HepG2 (cell line): Measurements from ENCODE around the gene TBC1D4. TPM values are rescaled to one million over a fixed set of nuclear protein-coding genes. Genes with fewer than 3 reads are reported as not detected.
A peak's percentile ranks its signal among the peaks of the same experiment; 100 is the strongest.

Source experiments
- ATAC-seq: fragments of 200-7000 bp; cut with Tn5 transposase; 3 replicates; pipeline ENCODE4 v1.9.1; 2020; ENCODE audit warnings: mild to moderate bottlenecking, moderate library complexity
- BruUV-seq: library from RNA; stranded (reverse); fragments of 400-500 nt; replicated peaks from 2 replicates; lab custom pipeline; 2021; lab: Mats Ljungman, UMichigan
- CTCF ChIA-PET: fragments of 300-600 bp; formaldehyde crosslinking; extraction: SDS; loops from one replicate; lab custom pipeline; 2021; ENCODE audit warnings: low total read pairs, inconsistent platforms, low intra/inter-chr PET ratio; lab: Yijun Ruan, JAX
- POLR2A ChIA-PET: fragments of 350-600 bp; sonication (Branson Sonifier 250); formaldehyde crosslinking; loops from one replicate; lab custom pipeline; 2020; ENCODE audit warnings: antibody characterized with exemption, inconsistent platforms; lab: Yijun Ruan, JAX
- DNase-seq: peaks from one replicate; pipeline ENCODE4 v3.0.0-alpha.2; 2015; ENCODE audit warnings: low spot score
- FAIRE-seq: peaks from 3 replicates; lab custom pipeline; 2011; peaks lifted over from hg19 to GRCh38; lab: Jason Lieb, UNC
- H2AFZ ChIP-seq: one replicate; pipeline ENCODE4 v1.6.1; 2011; ENCODE audit warnings: low read length, inconsistent platforms
- H3K27ac ChIP-seq: fragments of 300-600 bp; 3 replicates; pipeline ENCODE4 v1.8.0; 2011; ENCODE audit warnings: mixed run types, mild to moderate bottlenecking, mixed read lengths, low read length, inconsistent platforms; ENCODE audit not compliant: insufficient read depth; ENCODE audit errors: extremely low read length
- H3K27me3 ChIP-seq, 2 experiments: fragments of 200-600 bp in 1 of 2; 2 replicates in 1 of 2; 3 replicates in 1 of 2; pipeline versions ENCODE4 v1.6.0 to v1.8.0; 2011; ENCODE audit warnings: low read length in 2 of 2, mild to moderate bottlenecking in 2 of 2, moderate library complexity in 2 of 2, inconsistent platforms in 1 of 2; ENCODE audit not compliant: insufficient read depth in 2 of 2, control insufficient read depth in 1 of 2
- H3K36me3 ChIP-seq, 2 experiments: fragments of 200-600 bp in 1 of 2; replicated peaks in 1 of 2; 2 replicates in 1 of 2; 3 replicates in 1 of 2; pipeline versions ENCODE4 v1.5.1 to v1.8.0; 2011; ENCODE audit warnings: low read length in 2 of 2, inconsistent platforms in 1 of 2; ENCODE audit not compliant: insufficient read depth in 2 of 2, control insufficient read depth in 1 of 2
- H3K4me1 ChIP-seq: 2 replicates; pipeline ENCODE4 v1.5.1; 2012; ENCODE audit warnings: low read length, inconsistent platforms; ENCODE audit not compliant: insufficient read depth
- H3K4me2 ChIP-seq: 2 replicates; pipeline ENCODE4 v1.6.0; 2011; ENCODE audit warnings: low read depth, low read length, inconsistent platforms
- H3K4me3 ChIP-seq, 3 experiments: fragments of 200-600 bp in 1 of 3; sonication (generic), shearing (Covaris generic) in 1 of 3; replicated peaks in 1 of 3; 2 replicates each; pipeline ENCODE4 v1.5.1; 2011 to 2016; ENCODE audit warnings: low read length in 3 of 3, inconsistent platforms in 2 of 3, low read depth in 2 of 3, mild to moderate bottlenecking in 2 of 3, control low read depth in 1 of 3, mixed read lengths in 1 of 3; ENCODE audit not compliant: insufficient read depth in 1 of 3
- H3K79me2 ChIP-seq: one replicate; pipeline ENCODE4 v1.6.1; 2011; ENCODE audit warnings: low read length, inconsistent platforms; ENCODE audit not compliant: insufficient read depth
- H3K9ac ChIP-seq: 2 replicates; pipeline ENCODE4 v1.6.0; 2011; ENCODE audit warnings: mild to moderate bottlenecking, low read depth, low read length, inconsistent platforms; ENCODE audit not compliant: insufficient read depth
- H3K9me3 ChIP-seq: 2 replicates; pipeline ENCODE4 v1.5.1; 2012; ENCODE audit warnings: mild to moderate bottlenecking, low read length
- H4K20me1 ChIP-seq: 2 replicates; pipeline ENCODE4 v1.6.0; 2011; ENCODE audit warnings: inconsistent platforms, mild to moderate bottlenecking, low read length, moderate library complexity; ENCODE audit not compliant: insufficient read depth
- ATM ChIP-seq: fragments of 450-650 bp; IDR thresholded peaks from 2 replicates; pipeline ENCODE4 v1.7.1; 2017; ENCODE audit warnings: mild to moderate bottlenecking, borderline replicate concordance
- CBX1 ChIP-seq: IDR thresholded peaks from one replicate; pipeline ENCODE4 v1.6.1; 2016; ENCODE audit warnings: antibody characterized with exemption, low read depth
- DMAP1 ChIP-seq: IDR thresholded peaks from 2 replicates; pipeline ENCODE4 v1.6.1; 2016
- DNMT3B ChIP-seq: conservative IDR thresholded peaks from 2 replicates; pipeline ENCODE4 v1.6.1; 2016; ENCODE audit warnings: missing biosample characterization, control low read depth
- MED13 ChIP-seq: sonication (generic); formaldehyde crosslinking; IDR thresholded peaks from 2 replicates; pipeline ENCODE4 v1.5.0; 2020; ENCODE audit warnings: missing genetic modification reagents
- PHB2 ChIP-seq: fragments of 450-650 bp; IDR thresholded peaks from 2 replicates; pipeline ENCODE4 v1.6.1; 2018; ENCODE audit not compliant: partially characterized antibody
- ZNF317 ChIP-seq: sonication (generic); formaldehyde crosslinking; IDR thresholded peaks from 2 replicates; pipeline ENCODE4 v1.5.0; 2020; ENCODE audit warnings: mild to moderate bottlenecking, missing genetic modification reagents
- ZNF501 ChIP-seq: sonication (generic); formaldehyde crosslinking; IDR thresholded peaks from 2 replicates; pipeline ENCODE4 v1.5.1; 2020; ENCODE audit warnings: mild to moderate bottlenecking, moderate library complexity, missing genetic modification reagents
- WGBS: methylation state at CpG from one replicate; pipeline ENCODE4 v1.1.6; 2017; ENCODE audit warnings: low lambda C conversion rate; 5-methylcytosine and 5-hydroxymethylcytosine counted together
- in situ Hi-C: cut with HindIII; loops from 2 replicates; pipeline ENCODE4 v1.10.0; 2017; ENCODE audit warnings: low pct_unique_long_range_greater_than_20kb; ENCODE audit not compliant: extremely low pct_ligation_motif_present
- intact Hi-C: fragments of 100-400 bp; cut with micrococcal nuclease; formaldehyde crosslinking; loops from one replicate; pipeline ENCODE4 v1.10.0; 2022; ENCODE audit not compliant: unreplicated experiment
- polyA plus RNA-seq, 8 experiments: library from polyadenylated mRNA; depleted of rRNA in 3 of 8; stranded (reverse) in 7 of 8; unstranded in 1 of 8; fragments of >200 nt; fragmentation: Illumina TruSeq in 4 of 8; extraction: Trizol in 4 of 8; gene quantifications; 2 replicates each; pipeline versions ENCODE4 v1.2.1 to v1.2.3, GENCODE V29; 2011 to 2016; ENCODE audit warnings: low read depth in 4 of 8, missing spikeins in 1 of 8, mixed read lengths in 1 of 8; ENCODE audit not compliant: insufficient read depth in 1 of 8
- total RNA-seq, 5 experiments: library from RNA; depleted of rRNA; stranded (reverse); fragments of >200 nt; fragmentation: Illumina TruSeq; extraction: Trizol; gene quantifications; 2 replicates each; pipeline ENCODE4 v1.2.3, GENCODE V29; 2016; ENCODE audit warnings: low read depth in 1 of 5
- TF ChIP-seq, protein P1 (sequence below): sonication (generic); formaldehyde crosslinking; IDR thresholded peaks from 2 replicates; pipeline ENCODE4 v1.9.0; 2021; ENCODE audit warnings: missing genetic modification reagents, borderline replicate concordance

Gene TBC1D4
- total and polyA plus RNA-seq, 2 of the 13 experiments (the other 11 are each of a cell fraction or from before 2014, with no cell fraction given), result 35.9 to 64.4 TPM

DNA sequence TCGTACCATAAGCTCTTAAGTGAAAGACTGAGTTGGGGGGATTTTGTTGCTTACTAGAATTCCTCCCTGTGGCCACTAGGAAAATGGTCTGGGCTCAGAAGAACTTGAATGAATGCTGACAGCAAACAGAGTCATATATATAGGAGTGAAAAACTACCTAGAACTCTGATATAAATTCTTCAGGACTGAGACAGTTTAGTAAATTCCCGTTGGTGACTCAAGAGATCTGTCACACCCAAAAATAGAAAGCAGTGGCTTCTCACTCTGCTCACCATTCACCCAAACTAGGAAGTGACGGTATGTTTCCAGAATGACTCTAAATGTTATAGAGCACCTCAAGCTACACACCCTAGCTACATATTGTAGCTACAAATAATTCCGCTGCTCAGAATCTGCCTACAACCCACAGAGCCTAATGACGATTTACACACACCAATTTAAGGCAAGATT lies 116.2 kb downstream of the TBC1D4 start:
- H3K36me3 ChIP-seq, result peaks cover 3 to 17% of the 10 kb centered on the region in 2 experiments; a peak in 3 of 5 replicates
- H3K4me2 ChIP-seq, result no peak overlapping the region
- no peaks in the 10 kb centered on the region for H3K27me3 ChIP-seq
- H3K79me2 ChIP-seq, result peaks cover 77% of the 10 kb centered on the region
- ATAC-seq, result peak; percentile 27; the same call in 1 of the 3 replicates
- H3K4me1 ChIP-seq, result peaks cover 74% of the 10 kb centered on the region
- no peak for FAIRE-seq
- no peak overlapping the region for H3K9ac ChIP-seq
- TF ChIP-seq DNMT3B (CRISPR knock-in tag), result no peak
- no peak for TF ChIP-seq ZNF501 (CRISPR knock-in tag)
- TF ChIP-seq, protein P1, sequence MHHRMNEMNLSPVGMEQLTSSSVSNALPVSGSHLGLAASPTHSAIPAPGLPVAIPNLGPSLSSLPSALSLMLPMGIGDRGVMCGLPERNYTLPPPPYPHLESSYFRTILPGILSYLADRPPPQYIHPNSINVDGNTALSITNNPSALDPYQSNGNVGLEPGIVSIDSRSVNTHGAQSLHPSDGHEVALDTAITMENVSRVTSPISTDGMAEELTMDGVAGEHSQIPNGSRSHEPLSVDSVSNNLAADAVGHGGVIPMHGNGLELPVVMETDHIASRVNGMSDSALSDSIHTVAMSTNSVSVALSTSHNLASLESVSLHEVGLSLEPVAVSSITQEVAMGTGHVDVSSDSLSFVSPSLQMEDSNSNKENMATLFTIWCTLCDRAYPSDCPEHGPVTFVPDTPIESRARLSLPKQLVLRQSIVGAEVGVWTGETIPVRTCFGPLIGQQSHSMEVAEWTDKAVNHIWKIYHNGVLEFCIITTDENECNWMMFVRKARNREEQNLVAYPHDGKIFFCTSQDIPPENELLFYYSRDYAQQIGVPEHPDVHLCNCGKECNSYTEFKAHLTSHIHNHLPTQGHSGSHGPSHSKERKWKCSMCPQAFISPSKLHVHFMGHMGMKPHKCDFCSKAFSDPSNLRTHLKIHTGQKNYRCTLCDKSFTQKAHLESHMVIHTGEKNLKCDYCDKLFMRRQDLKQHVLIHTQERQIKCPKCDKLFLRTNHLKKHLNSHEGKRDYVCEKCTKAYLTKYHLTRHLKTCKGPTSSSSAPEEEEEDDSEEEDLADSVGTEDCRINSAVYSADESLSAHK (CRISPR knock-in tag), result no peak
- no peak for TF ChIP-seq ATM
- no peak for TF ChIP-seq DMAP1
- TF ChIP-seq PHB2, result no peak
- no peak for TF ChIP-seq MED13 (CRISPR knock-in tag)
- no peak for TF ChIP-seq CBX1
- no peak for TF ChIP-seq ZNF317 (CRISPR knock-in tag)
- in situ Hi-C loops (no loop called here), intact Hi-C loops (no loop called here)
- CTCF ChIA-PET, result no interaction called here
- no peak overlapping the region for H3K4me3 ChIP-seq
- no TSS peak for BruUV-seq
- DNase-seq, result no peak
- H3K9me3 ChIP-seq, result no peaks in the 10 kb centered on the region
- H3K27ac ChIP-seq, result no peak overlapping the region
- H4K20me1 ChIP-seq, result peaks cover 18% of the 10 kb centered on the region
- WGBS, result 96% methylated on average over 5 of the region's 5 CpGs
- POLR2A ChIA-PET, result no interaction called here
- no peak overlapping the region for H2AFZ ChIP-seq
